GM23248 (cell line): ENCODE results near the gene CTNNA2.

Experiments used
- EZH2 ChIP-seq: fragments of 200-600 bp; sonication (generic); IDR thresholded peaks from 2 replicates; pipeline ENCODE4 v1.6.1; 2018; ENCODE audit warnings: antibody characterized with exemption, mild to moderate bottlenecking; ENCODE audit not compliant: insufficient read depth, poor library complexity, severe bottlenecking
- EZH2phosphoT487 ChIP-seq: fragments of 200-600 bp; sonication (generic); IDR thresholded peaks from 2 replicates; pipeline ENCODE4 v1.6.1; 2018; ENCODE audit warnings: antibody characterized with exemption, moderate library complexity, mild to moderate bottlenecking, low read depth; ENCODE audit not compliant: insufficient read depth

GRCh38 chr2:79774016-79774415 is 261.2 kb downstream of the CTNNA2 start:
- TF ChIP-seq EZH2phosphoT487 (no peak), EZH2 (no peak)
